Caco-2 (cell line): ENCODE data around the gene BMP10. TPM values are rescaled to one million over a fixed set of nuclear protein-coding genes. Genes with fewer than 3 reads are reported as not detected.

Source experiments
- BruUV-seq: library from RNA; stranded (reverse); fragments of 400-500 nt; replicated peaks from 2 replicates; lab custom pipeline; 2021; lab: Mats Ljungman, UMichigan
- CTCF ChIA-PET: fragments of 300-600 bp; sonication (Branson Sonifier 250); formaldehyde crosslinking; loops from one replicate; lab custom pipeline; 2022; ENCODE audit warnings: antibody characterized with exemption; lab: Charles Lee
- POLR2A ChIA-PET: fragments of 300-600 bp; sonication (Branson Sonifier 250); formaldehyde crosslinking; loops from one replicate; lab custom pipeline; 2022; ENCODE audit warnings: antibody characterized with exemption; lab: Charles Lee
- DNase-seq, 2 experiments: peaks; one replicate each; pipeline versions ENCODE4 v3.0.0 to v3.0.0-alpha.2; 2020 to 2022
- H3K27me3 ChIP-seq: replicated peaks from 2 replicates; pipeline ENCODE4 v1.6.0; 2011; ENCODE audit warnings: low read length; ENCODE audit not compliant: control insufficient read depth, insufficient read depth
- H3K36me3 ChIP-seq: 2 replicates; pipeline ENCODE4 v1.5.1; 2011; ENCODE audit warnings: low read length; ENCODE audit not compliant: control insufficient read depth, insufficient read depth
- H3K4me1 ChIP-seq: fragments of 250-450 bp; sonication (Bioruptor Pico); 2 replicates; pipeline ENCODE4 v1.5.1; 2020; ENCODE audit warnings: mild to moderate bottlenecking
- H3K4me3 ChIP-seq: 2 replicates; pipeline ENCODE4 v1.5.1; 2011; ENCODE audit warnings: low read depth, mild to moderate bottlenecking, control low read depth, low read length
- H3K9me3 ChIP-seq: fragments of 250-450 bp; sonication (Bioruptor Pico); 2 replicates; pipeline ENCODE4 v1.5.1; 2020; ENCODE audit warnings: mild to moderate bottlenecking, moderate library complexity
- H3K27ac Mint-ChIP-seq: one replicate; pipeline ENCODE4 v1.8.0; 2022; ENCODE audit warnings: mixed read lengths; ENCODE audit not compliant: unreplicated experiment
- H3K27me3 Mint-ChIP-seq: one replicate; pipeline ENCODE4 v1.8.0; 2022; ENCODE audit warnings: mixed read lengths; ENCODE audit not compliant: insufficient read depth, unreplicated experiment
- H3K36me3 Mint-ChIP-seq: one replicate; pipeline ENCODE4 v1.8.0; 2022; ENCODE audit warnings: mild to moderate bottlenecking, mixed read lengths; ENCODE audit not compliant: insufficient read depth, unreplicated experiment
- H3K4me1 Mint-ChIP-seq: one replicate; pipeline ENCODE4 v1.8.0; 2022; ENCODE audit warnings: low read depth, mixed read lengths; ENCODE audit not compliant: unreplicated experiment
- H3K4me3 Mint-ChIP-seq: one replicate; pipeline ENCODE4 v1.8.0; 2022; ENCODE audit warnings: mild to moderate bottlenecking, moderate library complexity, mixed read lengths; ENCODE audit not compliant: unreplicated experiment
- H3K9me3 Mint-ChIP-seq: one replicate; pipeline ENCODE4 v1.8.0; 2022; ENCODE audit warnings: mixed read lengths; ENCODE audit not compliant: unreplicated experiment
- CTCF ChIP-seq, 2 experiments: fragments of 200-600 bp in 1 of 2; IDR thresholded peaks; 1 replicate in 1 of 2; 2 replicates in 1 of 2; pipeline versions ENCODE4 v1.5.1 to v1.8.0; 2011 to 2022; ENCODE audit warnings: antibody characterized with exemption in 1 of 2, control low read depth in 1 of 2, inconsistent platforms in 1 of 2, low read depth in 1 of 2, low read length in 1 of 2, mild to moderate bottlenecking in 1 of 2, moderate library complexity in 1 of 2; ENCODE audit not compliant: insufficient read depth in 1 of 2, severe bottlenecking in 1 of 2, unreplicated experiment in 1 of 2
- intact Hi-C: fragments of 100-400 bp; cut with micrococcal nuclease; formaldehyde crosslinking; loops from one replicate; pipeline ENCODE4 v1.10.0; 2022; ENCODE audit not compliant: unreplicated experiment
- total RNA-seq: library from RNA; stranded (reverse); gene quantifications from 2 replicates; pipeline ENCODE4 v1.2.3, GENCODE V29; 2022

The BMP10 gene
- total RNA-seq, 1 experiment from 2014 or later: not detected

DNA sequence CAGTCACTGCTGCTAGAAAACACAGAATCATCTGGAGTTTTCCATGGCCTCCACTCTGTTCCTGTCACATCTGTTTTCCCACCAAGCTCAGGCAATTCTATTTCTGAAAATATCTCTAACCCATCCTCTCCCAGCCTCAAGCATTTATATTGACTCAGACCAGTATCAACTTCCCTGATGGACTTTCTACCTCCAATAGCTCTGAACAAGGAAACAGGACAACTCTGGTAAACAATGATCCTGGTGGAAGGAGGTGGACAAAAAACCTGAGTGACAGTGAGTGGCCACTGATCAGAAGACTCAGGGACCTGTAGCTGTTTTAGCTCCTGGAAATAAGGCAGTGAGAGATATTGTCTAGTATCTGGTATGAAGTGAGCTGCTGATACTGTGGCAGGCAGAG, 23.4 kb downstream of the BMP10 start:
- intact Hi-C loops: no loop called here
- CTCF ChIA-PET: interaction anchor here (0.7 kb wide), 1 partner anchor 9 kb away, joined by 3 read pairs; no protein-coding TSS in a partner anchor
- no peaks in the 10 kb centered on the region for H3K4me1 Mint-ChIP-seq

DNA sequence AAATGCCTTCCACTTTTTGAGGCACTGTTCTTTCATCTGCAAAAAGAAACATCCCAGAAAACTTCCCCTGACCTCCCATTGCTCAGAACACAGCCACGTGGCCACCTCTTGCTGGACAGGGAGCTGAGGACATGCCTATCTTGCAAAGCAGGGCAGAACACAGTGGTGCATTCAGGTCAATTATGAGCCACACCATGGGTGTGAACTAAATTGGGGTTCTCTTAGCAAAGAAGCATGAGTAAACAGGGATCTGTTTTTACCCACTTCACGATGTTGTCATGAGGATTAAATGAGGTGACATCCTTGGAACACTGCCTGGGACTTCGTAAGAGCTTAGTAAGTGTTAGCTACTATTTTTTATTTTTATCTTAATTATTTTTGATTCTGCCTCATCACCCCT, 25.1 kb downstream of the BMP10 start:
- Mint-ChIP-seq H3K4me3 (no peak overlapping the region), H3K9me3 (no peaks in the 10 kb centered on the region), H3K27me3 (peaks cover 4% of the 10 kb centered on the region), H3K4me1 (no peaks in the 10 kb centered on the region), H3K36me3 (no peaks in the 10 kb centered on the region), H3K27ac (no peak overlapping the region)
- BruUV-seq: no TSS peak
- TF ChIP-seq CTCF (IDR thresholded peaks at IDR 0.05; ENCODE audit: insufficient read depth in 1 of 2, low read depth in 1 of 2, low read length in 1 of 2, severe bottlenecking in 1 of 2, unreplicated experiment in 1 of 2): no peak
- peaks cover 15% of the 10 kb centered on the region; the same call in 1 of the 2 replicates for H3K4me1 ChIP-seq
- H3K36me3 ChIP-seq: no peaks in the 10 kb centered on the region
- ChIA-PET CTCF (no interaction called here), POLR2A (no interaction called here)
- intact Hi-C loops: no loop called here
- DNase-seq: no peak
- no peaks in the 10 kb centered on the region for H3K27me3 ChIP-seq
- H3K4me3 ChIP-seq: no peak overlapping the region
- no peaks in the 10 kb centered on the region for H3K9me3 ChIP-seq

More for the DNA sequence above, 23.4 kb downstream of the BMP10 start:
- DNase-seq: no peak
- no peaks in the 10 kb centered on the region for H3K9me3 Mint-ChIP-seq
- Histone ChIP-seq H3K9me3 (no peaks in the 10 kb centered on the region), H3K36me3 (no peaks in the 10 kb centered on the region), H3K27me3 (no peaks in the 10 kb centered on the region), H3K4me3 (no peak overlapping the region), H3K4me1 (peaks cover 15% of the 10 kb centered on the region; the same call in 1 of the 2 replicates)
- H3K27me3 Mint-ChIP-seq: peaks cover 4% of the 10 kb centered on the region
- POLR2A ChIA-PET: no interaction called here
- no peak overlapping the region for H3K27ac Mint-ChIP-seq
- no TSS peak for BruUV-seq
- no peak for TF ChIP-seq CTCF (IDR thresholded peaks at IDR 0.05; ENCODE audit: insufficient read depth in 1 of 2, low read depth in 1 of 2, low read length in 1 of 2, severe bottlenecking in 1 of 2, unreplicated experiment in 1 of 2)
- no peak overlapping the region for H3K4me3 Mint-ChIP-seq
- H3K36me3 Mint-ChIP-seq: no peaks in the 10 kb centered on the region

DNA sequence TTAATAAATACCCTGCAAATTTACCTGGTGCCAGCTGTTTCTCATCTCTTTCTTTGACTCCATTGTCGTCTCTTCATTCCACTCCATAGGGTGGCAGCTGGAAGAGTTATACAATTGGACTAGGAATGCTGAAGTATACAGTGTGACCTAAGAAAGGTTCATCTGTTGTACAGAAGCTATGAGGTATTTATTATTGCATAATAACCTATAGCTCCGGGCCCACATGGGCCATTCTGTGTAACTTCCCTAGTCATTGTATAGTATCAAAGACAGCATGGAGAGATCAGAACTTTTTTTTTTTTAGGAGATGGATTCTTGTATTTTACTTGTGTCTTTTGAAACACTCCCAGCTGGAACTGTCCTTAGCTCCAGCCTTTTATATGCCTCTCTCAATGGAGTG, 26.2 kb downstream of the BMP10 start:
- no peaks in the 10 kb centered on the region for H3K36me3 Mint-ChIP-seq
- intact Hi-C loops: no loop called here

More for the DNA sequence above, 26.2 kb downstream of the BMP10 start:
- Histone ChIP-seq H3K27me3 (no peaks in the 10 kb centered on the region), H3K4me1 (0 out of 2 replicates have a peak, but pooled peaks cover 5% of the 10 kb centered on the region), H3K4me3 (no peak overlapping the region), H3K36me3 (no peaks in the 10 kb centered on the region), H3K9me3 (no peaks in the 10 kb centered on the region)
- CTCF ChIA-PET: no interaction called here
- Mint-ChIP-seq H3K4me3 (no peak overlapping the region), H3K27me3 (peaks cover 4% of the 10 kb centered on the region), H3K27ac (no peak overlapping the region), H3K9me3 (no peaks in the 10 kb centered on the region), H3K4me1 (no peaks in the 10 kb centered on the region)
- DNase-seq: no peak
- POLR2A ChIA-PET: no interaction called here
- no TSS peak for BruUV-seq
- TF ChIP-seq CTCF (IDR thresholded peaks at IDR 0.05; ENCODE audit: insufficient read depth in 1 of 2, low read depth in 1 of 2, low read length in 1 of 2, severe bottlenecking in 1 of 2, unreplicated experiment in 1 of 2): no peak
